Upper lobe of right lung (tissue), 1 donor: ENCODE results near the gene L3MBTL3. TPM values are rescaled to one million over a fixed set of nuclear protein-coding genes. Genes with fewer than 3 reads are reported as not detected.

Source experiments
- ATAC-seq: fragments of 200-7000 bp; cut with Tn5 transposase; one replicate; pipeline ENCODE4 v1.9.1; 2020; ENCODE audit warnings: mild to moderate bottlenecking, moderate library complexity
- DNase-seq: peaks from one replicate; pipeline ENCODE4 v3.0.0-alpha.2; 2020
- H3K27ac ChIP-seq: fragments of 200-600 bp; one replicate; pipeline ENCODE4 v1.8.0; 2022
- H3K27me3 ChIP-seq: fragments of 200-600 bp; one replicate; pipeline ENCODE4 v1.8.0; 2022; ENCODE audit warnings: mild to moderate bottlenecking
- H3K36me3 ChIP-seq: fragments of 200-600 bp; one replicate; pipeline ENCODE4 v1.8.0; 2022
- H3K4me1 ChIP-seq: fragments of 200-600 bp; one replicate; pipeline ENCODE4 v1.8.0; 2022
- H3K4me3 ChIP-seq: fragments of 200-600 bp; one replicate; pipeline ENCODE4 v1.8.0; 2022; ENCODE audit warnings: mild to moderate bottlenecking
- H3K9me3 ChIP-seq: fragments of 200-600 bp; one replicate; pipeline ENCODE4 v1.8.0; 2022
- intact Hi-C: fragments of 100-400 bp; cut with DNase I; formaldehyde crosslinking; loops from one replicate; pipeline ENCODE4 v1.11.0; 2022
- total RNA-seq: library from RNA; stranded (reverse); fragmentation: NEBNext Ultra II Directional; extraction: Animal tissue kit (Norgen Biotek cat#: 25700); gene quantifications from one replicate; pipeline ENCODE4 v1.2.1, GENCODE V29; 2021
- TF ChIP-seq, protein P1 (sequence below): fragments of 200-600 bp; IDR thresholded peaks from one replicate; pipeline ENCODE4 v1.8.0; 2022; ENCODE audit warnings: antibody characterized with exemption
- donor health status: DM: no; HTN: yes; CAD: no; lungs with severe emphysema.

Gene L3MBTL3
- total RNA-seq, 1 donor from 2014 or later, result 6.3 TPM

GRCh38 chr6:130150906-130151305 is 132.5 kb downstream of the L3MBTL3 start:
- ATAC-seq (no peak), DNase-seq (no peak)
- TF ChIP-seq, protein P1, sequence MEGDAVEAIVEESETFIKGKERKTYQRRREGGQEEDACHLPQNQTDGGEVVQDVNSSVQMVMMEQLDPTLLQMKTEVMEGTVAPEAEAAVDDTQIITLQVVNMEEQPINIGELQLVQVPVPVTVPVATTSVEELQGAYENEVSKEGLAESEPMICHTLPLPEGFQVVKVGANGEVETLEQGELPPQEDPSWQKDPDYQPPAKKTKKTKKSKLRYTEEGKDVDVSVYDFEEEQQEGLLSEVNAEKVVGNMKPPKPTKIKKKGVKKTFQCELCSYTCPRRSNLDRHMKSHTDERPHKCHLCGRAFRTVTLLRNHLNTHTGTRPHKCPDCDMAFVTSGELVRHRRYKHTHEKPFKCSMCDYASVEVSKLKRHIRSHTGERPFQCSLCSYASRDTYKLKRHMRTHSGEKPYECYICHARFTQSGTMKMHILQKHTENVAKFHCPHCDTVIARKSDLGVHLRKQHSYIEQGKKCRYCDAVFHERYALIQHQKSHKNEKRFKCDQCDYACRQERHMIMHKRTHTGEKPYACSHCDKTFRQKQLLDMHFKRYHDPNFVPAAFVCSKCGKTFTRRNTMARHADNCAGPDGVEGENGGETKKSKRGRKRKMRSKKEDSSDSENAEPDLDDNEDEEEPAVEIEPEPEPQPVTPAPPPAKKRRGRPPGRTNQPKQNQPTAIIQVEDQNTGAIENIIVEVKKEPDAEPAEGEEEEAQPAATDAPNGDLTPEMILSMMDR, result no peak
- no peaks in the 10 kb centered on the region for H3K9me3 ChIP-seq
- no peaks in the 10 kb centered on the region for H3K36me3 ChIP-seq
- no peaks in the 10 kb centered on the region for H3K4me1 ChIP-seq
- intact Hi-C loops, result no loop called here
- H3K4me3 ChIP-seq, result no peak overlapping the region
- H3K27me3 ChIP-seq, result no peaks in the 10 kb centered on the region
- H3K27ac ChIP-seq, result no peak overlapping the region

GRCh38 chr6:130152908-130153510 is 134.6 kb downstream of the L3MBTL3 start:
- ATAC-seq (no peak), DNase-seq (no peak)
- no peak overlapping the region for H3K4me3 ChIP-seq
- H3K27me3 ChIP-seq, result no peaks in the 10 kb centered on the region
- H3K36me3 ChIP-seq, result no peaks in the 10 kb centered on the region
- TF ChIP-seq, protein P1, result no peak
- no peaks in the 10 kb centered on the region for H3K9me3 ChIP-seq
- intact Hi-C loops, result no loop called here
- no peak overlapping the region for H3K27ac ChIP-seq
- H3K4me1 ChIP-seq, result no peaks in the 10 kb centered on the region

- Histone ChIP-seq H3K27ac (no peak overlapping the region), H3K4me3 (no peak overlapping the region), H3K4me1 (no peaks in the 10 kb centered on the region), H3K27me3 (no peaks in the 10 kb centered on the region), H3K9me3 (no peaks in the 10 kb centered on the region), H3K36me3 (no peaks in the 10 kb centered on the region)
- TF ChIP-seq, protein P1, result no peak
- intact Hi-C loops, result no loop called here
- ATAC-seq, result no peak
- DNase-seq, result no peak
Measured at GRCh38 chr6:130156908-130157307, 138.5 kb downstream of the L3MBTL3 start.

GRCh38 chr6:130158056-130158455 is 139.7 kb downstream of the L3MBTL3 start:
- no peaks in the 10 kb centered on the region for H3K4me1 ChIP-seq
- intact Hi-C loops, result no loop called here
- no peaks in the 10 kb centered on the region for H3K36me3 ChIP-seq
- H3K27me3 ChIP-seq, result no peaks in the 10 kb centered on the region
- H3K27ac ChIP-seq, result no peak overlapping the region
- no peak for DNase-seq
- ATAC-seq, result no peak
- H3K4me3 ChIP-seq, result no peak overlapping the region
- H3K9me3 ChIP-seq, result no peaks in the 10 kb centered on the region
- TF ChIP-seq, protein P1, result no peak

GRCh38 chr6:130158548-130158947 is 140.2 kb downstream of the L3MBTL3 start:
- Histone ChIP-seq H3K4me3 (no peak overlapping the region), H3K36me3 (no peaks in the 10 kb centered on the region), H3K27me3 (no peaks in the 10 kb centered on the region), H3K9me3 (no peaks in the 10 kb centered on the region), H3K27ac (no peak overlapping the region), H3K4me1 (no peaks in the 10 kb centered on the region)
- intact Hi-C loops, result no loop called here
- TF ChIP-seq, protein P1, result no peak
- DNase-seq (no peak), ATAC-seq (no peak)

GRCh38 chr6:130159956-130160355 is 141.6 kb downstream of the L3MBTL3 start:
- intact Hi-C loops, result no loop called here
- ATAC-seq (no peak), DNase-seq (no peak)
- no peaks in the 10 kb centered on the region for H3K9me3 ChIP-seq
- no peaks in the 10 kb centered on the region for H3K4me1 ChIP-seq
- H3K27me3 ChIP-seq, result no peaks in the 10 kb centered on the region
- no peak overlapping the region for H3K27ac ChIP-seq
- TF ChIP-seq, protein P1, result no peak
- H3K36me3 ChIP-seq, result no peaks in the 10 kb centered on the region
- H3K4me3 ChIP-seq, result no peak overlapping the region
